NCI-H1694 (cell line): ENCODE measurements around the gene TMEM259.

ENCODE experiments used
- DNase-seq: peaks from one replicate; lab custom pipeline; 2025; lab: John Stamatoyannopoulos, UW

The TMEM259 gene

DNA sequence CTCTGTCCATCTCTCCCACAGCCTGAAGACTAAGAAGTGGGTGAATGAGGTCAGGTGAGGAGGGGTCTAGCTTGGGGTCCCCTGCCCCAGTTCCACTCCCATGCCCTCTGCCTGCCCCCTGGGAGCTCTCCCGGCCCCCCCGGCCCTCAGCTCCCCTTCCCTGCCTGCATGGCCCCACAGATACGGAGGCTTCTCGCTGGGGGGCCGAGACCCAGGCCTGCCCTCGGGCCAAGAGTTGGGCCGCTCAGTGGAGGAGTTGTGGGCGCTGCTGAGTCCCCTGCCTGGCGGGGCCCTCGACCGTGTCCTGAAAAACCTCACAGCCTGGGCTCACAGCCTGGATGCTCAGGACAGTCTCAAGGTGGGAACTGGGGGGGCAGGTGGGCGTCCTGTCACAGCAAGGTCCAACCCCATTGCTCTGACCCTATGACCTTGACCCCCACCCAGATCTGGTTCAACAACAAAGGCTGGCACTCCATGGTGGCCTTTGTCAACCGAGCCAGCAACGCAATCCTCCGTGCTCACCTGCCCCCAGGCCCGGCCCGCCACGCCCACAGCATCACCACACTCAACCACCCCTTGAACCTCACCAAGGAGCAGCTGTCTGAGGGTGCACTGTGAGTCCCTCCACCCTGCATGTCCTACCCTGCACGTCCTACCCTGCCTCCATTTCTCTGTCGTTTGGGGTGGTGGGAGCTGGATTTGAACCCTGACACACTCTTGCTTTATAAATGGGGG lies 35.1 kb upstream of the TMEM259 start:
- no peak for DNase-seq

DNA sequence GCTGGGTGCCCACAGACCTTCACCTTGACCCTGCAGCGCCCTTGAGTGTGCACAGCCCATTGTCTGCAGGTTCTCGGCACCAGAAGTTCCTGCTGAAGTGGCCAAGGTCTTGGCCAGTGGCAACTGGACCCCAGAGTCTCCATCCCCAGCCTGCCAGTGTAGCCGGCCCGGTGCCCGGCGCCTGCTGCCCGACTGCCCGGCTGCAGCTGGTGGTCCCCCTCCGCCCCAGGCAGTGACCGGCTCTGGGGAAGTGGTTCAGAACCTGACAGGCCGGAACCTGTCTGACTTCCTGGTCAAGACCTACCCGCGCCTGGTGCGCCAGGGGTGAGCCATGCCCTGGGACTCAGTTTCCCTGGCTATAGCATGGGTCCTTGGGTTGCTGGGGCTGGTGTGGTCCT lies 34.1 kb upstream of the TMEM259 start:
- no peak for DNase-seq

DNA sequence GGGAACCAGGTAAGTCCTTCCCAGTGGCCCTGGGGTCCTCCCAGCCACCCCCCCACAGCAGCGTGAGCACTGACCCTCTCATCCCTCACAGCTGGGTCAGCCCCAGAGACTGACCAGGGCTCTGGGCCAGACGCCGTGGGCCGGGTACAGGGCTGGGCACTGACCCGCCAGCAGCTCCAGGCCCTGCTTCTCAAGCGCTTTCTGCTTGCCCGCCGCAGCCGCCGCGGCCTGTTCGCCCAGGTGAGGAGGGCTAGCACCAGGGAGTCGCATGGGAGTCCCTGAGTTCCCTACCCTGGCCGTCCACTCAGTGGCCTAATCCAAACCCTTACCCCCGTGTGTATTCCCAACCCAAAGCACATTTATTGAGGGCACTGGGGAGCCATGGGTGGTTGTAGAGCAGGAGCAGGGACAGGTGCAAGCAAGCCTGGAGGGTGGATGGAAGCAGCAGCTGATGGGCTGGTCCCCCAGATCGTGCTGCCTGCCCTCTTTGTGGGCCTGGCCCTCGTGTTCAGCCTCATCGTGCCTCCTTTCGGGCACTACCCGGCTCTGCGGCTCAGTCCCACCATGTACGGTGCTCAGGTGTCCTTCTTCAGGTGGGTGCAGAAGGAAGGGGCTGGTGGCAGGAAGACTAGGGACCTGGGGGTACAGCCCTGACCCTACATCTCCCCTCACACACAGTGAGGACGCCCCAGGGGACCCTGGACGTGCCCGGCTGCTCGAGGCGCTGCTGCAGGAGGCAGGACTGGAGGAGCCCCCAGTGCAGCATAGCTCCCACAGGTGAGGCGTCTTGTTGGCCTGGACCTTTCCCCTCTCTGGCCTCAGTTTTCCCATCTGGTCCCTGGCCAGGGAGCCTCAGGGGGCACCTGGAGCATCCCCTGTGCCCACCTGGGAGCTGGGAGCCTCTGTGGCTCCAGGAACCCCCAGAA lies 33.4 kb upstream of the TMEM259 start:
- no peak for DNase-seq

DNA sequence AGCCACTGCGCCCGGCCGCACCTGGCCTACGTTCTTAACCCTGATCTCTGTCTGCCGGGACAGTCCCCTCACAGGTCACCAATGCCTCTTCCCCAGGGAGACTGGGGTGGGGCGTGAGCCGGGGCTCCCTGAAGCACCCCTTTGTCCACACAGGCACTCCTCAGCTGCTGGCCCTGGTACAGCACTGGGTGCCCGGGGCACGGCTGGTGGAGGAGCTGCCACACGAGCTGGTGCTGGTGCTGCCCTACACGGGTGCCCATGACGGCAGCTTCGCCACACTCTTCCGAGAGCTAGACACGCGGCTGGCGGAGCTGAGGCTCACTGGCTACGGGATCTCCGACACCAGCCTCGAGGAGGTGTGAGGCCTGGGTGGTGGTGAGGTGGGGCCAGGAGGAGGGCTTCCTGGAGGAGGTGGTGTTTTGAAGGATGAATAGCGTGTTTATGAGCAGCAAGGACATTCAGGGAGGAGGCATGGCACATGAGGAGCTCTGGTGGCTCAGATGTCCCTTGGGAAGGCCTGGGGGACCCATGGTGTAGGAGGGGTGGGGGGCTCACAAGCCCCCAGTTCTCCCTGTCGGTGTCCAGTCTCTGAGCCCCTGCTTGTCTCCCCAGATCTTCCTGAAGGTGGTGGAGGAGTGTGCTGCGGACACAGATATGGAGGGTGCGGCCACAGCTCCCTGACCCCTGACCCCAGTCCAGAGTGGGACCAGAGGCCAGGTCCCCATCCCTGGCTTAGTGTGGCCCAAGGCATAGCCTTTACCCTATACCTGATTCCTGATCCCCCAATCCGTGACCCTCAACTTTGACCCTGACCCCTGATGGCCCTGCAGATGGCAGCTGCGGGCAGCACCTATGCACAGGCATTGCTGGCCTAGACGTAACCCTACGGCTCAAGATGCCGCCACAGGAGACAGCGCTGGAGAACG lies 32.5 kb upstream of the TMEM259 start:
- no peak for DNase-seq

DNA sequence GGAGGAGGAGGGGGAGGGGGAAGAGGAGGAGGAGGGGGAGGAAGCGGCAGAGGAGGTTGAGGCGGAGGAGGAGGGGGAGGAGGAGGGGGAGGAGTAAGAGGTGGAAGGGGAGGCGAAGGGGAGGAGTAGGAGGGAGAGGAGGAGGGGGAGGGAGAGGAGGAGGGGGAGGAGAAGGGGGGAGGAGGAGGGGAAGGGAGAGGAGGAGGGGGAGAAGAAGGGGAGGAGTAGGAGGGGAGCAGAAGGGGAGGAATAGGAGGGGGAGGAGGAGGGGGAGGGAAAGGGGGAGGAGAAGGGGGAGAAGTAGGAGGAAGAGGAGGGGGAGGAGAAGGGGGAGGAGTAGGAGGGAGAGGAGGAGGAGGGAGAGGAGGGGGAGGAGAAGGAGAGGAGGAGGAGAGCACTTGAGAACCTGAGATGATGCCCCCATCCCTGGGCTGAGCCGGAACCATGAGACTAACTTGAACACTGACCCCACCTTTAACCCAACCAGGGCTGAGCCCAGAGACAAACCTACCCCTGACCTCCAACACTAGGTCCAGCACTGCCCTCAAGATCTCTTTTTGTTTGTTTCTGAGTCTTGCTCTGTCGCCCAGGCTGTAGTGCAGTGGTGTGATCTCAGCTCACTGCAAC lies 31.5 kb upstream of the TMEM259 start:
- no peak for DNase-seq

DNA sequence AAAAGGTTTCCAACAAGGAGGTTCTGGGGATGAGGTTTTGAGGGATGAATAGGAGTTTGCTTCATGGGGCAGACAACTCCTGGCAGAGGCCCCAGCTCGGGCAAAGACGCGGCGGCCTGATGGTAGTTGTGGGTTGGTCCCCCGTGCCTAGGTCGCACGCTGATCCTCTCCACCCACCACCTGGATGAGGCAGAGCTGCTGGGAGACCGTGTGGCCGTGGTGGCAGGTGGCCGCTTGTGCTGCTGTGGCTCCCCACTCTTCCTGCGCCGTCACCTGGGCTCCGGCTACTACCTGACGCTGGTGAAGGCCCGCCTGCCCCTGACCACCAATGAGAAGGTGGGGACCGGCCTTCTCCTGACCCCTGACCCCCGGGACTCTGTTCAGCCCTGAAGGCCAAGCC lies 30.9 kb upstream of the TMEM259 start:
- no peak for DNase-seq

DNA sequence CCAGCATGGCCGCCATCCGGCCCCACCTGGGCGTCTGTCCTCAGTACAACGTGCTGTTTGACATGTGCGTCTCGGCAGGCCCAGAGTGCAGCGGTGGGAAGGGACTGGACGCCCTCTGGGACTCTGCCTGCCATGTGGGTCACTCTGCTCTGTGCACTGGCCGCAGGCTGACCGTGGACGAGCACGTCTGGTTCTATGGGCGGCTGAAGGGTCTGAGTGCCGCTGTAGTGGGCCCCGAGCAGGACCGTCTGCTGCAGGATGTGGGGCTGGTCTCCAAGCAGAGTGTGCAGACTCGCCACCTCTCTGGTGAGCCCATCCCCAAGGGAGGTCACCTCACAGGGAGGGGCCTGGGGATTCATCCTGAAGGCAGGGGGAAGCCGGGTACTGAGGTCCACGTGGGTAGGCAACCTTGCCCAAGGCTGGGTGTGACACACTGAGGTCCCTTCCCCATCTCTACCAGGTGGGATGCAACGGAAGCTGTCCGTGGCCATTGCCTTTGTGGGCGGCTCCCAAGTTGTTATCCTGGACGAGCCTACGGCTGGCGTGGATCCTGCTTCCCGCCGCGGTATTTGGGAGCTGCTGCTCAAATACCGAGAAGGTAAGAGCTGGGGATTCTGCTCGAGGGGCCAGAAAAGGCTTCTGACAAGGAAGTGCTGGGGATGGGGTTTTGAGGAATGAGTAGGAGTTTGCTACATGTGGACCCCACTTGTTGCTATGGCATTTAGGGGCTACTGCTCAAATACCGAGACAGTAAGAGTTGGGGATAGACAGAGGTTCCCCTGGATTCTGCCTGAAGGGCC lies 30.3 kb upstream of the TMEM259 start:
- no peak for DNase-seq

DNA sequence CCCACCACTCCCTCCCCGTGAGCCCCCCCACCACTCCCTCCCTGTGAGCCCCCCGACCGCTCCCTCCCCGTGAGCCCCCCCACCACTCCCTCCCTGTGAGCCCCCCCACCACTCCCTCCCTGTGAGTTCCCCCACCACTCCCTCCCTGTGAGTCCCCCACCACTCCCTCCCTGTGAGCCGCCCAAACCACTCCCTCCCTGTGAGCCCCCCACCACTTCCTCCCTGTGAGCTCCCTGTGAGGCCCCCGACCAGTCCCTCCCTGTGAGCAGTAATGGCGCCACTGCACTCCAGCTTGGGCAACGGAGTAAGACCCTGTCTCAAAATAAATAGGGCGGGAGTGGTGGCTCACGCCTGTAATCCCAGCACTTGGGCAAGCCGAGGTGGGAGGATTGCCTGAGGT lies 28.9 kb upstream of the TMEM259 start:
- DNase-seq, result no peak

DNA sequence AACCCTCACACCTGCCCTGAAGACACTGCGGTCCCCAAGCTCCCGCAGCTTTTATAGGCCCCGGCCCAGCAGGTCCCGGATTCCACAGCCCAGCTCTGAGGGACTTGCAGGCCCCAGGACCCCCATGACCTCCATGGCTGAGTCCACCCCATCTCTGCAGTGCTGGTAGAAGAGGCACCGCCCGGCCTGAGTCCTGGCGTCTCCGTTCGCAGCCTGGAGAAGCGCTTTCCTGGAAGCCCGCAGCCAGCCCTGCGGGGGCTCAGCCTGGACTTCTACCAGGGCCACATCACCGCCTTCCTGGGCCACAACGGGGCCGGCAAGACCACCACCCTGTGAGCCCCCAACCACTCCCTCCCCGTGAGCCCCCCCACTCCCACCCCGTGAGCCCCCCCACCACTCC lies 28.2 kb upstream of the TMEM259 start:
- no peak for DNase-seq

DNA sequence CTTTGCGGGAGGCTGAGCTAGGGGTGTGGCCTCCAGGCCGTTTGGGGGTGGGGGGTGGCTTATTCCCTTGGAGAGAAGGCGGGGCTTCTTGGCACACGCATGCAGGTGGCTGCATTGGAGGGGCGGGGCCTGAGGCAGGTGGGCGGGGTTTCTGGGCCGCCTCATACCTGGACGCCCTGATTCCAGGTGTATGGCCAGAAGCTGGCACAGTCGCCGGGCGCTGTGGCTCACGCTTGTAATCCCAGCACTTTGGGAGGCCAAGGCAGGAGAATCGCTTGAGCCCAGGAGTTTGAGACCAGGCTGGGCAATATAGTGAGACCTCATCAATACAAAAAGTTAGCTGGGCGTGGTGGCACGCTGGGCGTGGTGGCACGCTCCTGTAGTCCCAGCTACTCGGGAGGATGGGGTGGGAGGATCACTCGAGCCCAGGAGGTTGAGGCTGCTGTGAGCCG lies 26.8 kb upstream of the TMEM259 start:
- DNase-seq, result no peak

DNA sequence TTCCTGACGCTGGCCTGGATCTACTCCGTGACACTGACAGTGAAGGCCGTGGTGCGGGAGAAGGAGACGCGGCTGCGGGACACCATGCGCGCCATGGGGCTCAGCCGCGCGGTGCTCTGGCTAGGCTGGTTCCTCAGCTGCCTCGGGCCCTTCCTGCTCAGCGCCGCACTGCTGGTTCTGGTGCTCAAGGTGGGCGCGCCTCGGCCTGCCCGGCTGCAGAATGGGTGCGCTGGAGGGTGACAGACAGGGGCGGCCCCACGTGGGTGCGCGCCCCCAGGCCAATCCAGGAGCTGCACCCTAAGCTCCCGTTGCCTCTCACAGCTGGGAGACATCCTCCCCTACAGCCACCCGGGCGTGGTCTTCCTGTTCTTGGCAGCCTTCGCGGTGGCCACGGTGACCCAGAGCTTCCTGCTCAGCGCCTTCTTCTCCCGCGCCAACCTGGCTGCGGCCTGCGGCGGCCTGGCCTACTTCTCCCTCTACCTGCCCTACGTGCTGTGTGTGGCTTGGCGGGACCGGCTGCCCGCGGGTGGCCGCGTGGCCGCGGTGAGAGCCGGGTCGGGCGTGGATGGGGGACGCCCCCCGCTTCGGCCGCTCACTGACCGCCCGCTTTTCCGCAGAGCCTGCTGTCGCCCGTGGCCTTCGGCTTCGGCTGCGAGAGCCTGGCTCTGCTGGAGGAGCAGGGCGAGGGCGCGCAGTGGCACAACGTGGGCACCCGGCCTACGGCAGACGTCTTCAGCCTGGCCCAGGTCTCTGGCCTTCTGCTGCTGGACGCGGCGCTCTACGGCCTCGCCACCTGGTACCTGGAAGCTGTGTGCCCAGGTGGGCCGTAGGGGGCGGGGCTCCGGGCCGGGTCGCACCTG lies 26.1 kb upstream of the TMEM259 start:
- no peak for DNase-seq

DNA sequence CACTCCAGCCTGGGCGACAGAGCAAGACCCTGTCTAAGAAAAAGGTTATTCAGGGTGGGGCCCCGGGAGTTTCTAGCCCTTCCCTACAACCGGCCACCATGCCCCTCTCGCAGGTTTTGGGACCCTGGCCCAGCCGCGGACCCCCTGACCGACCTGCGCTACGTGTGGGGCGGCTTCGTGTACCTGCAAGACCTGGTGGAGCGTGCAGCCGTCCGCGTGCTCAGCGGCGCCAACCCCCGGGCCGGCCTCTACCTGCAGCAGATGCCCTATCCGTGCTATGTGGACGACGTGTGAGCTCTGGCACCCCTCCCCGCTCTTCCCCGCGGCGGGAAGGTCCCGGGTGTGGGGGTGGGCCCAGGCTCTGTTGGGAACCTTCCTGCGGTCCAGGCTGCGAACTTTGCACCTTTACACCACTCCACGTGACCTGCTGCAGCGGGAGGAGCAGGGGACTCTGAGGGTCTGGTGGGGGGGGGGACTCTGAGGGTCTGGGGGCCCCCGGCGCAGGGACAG lies 25.2 kb upstream of the TMEM259 start:
- no peak for DNase-seq

DNA sequence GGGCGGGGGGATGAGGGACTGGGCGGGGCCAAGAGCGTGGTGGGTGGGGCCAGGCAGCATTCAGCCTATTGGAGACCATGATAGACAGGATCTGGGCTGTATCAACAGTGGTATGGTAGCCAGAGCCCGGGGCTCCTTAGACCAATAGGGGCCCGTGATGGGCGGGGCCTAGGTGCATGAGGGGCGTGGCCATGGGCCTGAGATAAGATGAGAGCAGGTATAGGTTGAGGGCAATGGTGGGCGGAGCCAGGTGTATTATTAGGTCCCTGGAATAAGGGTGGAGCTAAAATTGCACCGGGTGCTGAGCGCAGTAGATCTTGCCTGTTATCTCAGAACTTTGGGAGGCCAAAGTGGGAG lies 24.3 kb upstream of the TMEM259 start:
- DNase-seq, result no peak

DNA sequence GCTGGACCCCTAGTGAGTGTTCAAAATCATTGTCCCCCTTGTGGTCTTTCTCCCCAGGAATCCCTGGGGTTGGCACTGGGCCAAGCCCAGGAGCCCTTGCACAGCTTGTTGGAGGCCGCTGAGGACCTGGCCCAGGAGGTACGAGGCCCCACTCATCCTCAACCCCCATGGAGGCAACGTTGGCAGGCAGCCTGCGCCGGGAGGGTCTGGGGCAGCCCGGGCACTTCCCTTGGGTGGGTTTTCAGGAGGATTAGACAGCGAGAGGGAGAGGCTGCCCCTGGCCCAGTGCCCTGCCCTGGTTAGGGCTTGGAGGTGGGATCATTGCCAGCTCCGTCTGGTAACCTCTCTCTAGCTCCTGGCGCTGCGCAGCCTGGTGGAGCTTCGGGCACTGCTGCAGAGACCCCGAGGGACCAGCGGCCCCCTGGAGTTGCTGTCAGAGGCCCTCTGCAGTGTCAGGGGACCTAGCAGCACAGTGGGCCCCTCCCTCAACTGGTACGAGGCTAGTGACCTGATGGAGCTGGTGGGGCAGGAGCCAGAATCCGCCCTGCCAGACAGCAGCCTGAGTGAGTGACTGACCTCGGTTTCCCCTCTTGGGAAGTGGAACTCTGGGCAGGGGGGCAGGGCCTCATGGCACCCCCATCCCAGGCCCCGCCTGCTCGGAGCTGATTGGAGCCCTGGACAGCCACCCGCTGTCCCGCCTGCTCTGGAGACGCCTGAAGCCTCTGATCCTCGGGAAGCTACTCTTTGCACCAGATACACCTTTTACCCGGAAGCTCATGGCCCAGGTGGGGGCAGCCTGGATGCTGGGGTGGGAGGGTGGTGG lies 22.0 kb upstream of the TMEM259 start:
- peak; percentile 75 for DNase-seq

DNA sequence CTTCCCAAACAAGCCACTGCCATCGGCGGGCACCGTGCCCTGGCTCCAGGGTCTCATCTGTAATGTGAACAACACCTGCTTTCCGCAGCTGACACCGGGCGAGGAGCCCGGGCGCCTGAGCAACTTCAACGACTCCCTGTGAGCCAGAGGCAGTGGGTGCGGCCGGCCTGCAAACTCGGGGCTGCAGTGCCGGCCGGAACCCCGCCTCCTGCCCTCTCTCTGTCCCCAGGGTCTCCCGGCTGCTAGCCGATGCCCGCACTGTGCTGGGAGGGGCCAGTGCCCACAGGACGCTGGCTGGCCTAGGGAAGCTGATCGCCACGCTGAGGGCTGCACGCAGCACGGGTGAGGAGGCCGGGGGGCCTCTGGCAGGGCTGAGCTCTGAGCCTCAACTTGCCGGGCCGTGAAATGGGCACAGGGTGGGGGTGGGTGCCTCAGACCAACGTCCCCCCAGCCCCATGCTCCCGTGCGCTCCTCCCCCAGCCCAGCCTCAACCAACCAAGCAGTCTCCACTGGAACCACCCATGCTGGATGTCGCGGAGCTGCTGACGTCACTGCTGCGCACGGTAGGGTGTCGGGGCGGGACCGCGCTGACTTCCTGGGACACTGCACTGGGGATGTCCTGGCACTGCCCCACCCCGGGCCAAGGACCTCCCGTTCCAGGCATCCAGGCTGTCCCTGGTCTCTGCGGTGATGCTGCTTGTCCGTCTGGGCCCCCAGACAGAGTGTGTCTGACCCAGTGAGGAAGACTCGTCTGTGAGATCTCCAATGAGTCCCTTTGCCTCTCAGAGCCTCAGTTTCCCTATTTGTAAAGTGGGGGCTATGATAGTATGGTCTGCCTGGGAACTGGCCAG lies 21.1 kb upstream of the TMEM259 start:
- peak; percentile 41 for DNase-seq

DNA sequence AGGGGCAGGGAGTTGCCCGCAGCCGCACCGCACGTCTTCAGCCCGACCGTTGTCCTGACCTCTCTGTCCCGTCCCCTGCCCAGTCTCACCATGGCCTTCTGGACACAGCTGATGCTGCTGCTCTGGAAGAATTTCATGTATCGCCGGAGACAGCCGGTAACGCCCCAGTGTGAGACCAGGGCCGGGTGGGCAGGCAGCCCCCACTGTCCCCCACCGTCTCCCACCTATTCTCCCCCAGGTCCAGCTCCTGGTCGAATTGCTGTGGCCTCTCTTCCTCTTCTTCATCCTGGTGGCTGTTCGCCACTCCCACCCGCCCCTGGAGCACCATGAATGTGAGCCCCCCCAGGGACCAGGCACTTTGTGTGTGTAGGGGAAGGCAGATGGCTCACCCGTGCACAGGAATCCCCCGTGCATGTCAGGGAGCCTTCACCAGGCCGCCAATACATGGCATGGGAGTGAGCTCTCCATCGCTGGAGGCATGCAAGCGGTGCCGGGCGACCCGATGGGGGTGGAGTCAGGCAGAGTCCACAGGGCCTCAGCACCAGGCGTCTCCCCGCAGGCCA lies 20.4 kb upstream of the TMEM259 start:
- DNase-seq, result no peak

DNA sequence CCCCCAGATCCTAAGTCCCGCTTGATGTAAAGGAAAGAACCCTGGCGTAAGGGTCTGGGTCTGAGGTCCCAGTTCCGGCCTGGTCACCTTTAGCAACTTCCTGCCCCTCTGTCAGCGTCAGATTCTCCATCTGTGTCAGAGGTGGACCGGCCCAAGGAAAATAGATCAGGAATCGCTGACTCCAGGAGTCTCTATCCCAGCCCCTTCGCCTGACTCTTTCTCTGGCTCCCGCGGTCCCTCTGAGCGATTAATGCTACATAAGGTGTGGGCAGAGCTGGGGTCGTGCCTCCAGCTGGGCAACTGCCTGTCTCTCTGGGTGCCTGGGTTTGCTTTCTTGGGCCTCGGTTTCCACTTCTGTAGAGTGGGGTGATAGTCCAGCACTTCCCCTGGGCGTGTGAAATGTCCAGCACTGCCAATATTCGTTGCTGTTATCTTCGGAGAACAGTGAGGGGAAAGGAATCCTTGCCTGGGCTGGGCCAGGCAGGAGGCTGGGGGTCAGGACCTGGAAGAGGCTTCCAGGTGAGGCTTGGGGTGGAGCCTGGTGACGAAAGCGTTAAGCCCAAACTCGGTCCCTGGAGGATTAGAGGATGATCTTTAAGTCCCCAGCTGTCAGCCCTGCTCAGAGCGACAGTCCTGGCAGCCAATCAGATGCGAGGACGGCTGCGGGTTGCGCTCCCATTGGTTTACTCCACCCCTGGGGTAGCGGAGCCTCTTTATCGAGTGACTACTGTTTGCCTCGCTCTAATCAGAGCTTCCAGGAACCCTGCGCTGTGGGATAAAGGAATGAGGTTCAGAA lies 19.8 kb upstream of the TMEM259 start:
- DNase-seq, result peak; percentile 94
